Nephron (organoid): ENCODE results near the gene FUBP1.

Experiments
- H3K27ac Mint-ChIP-seq, 3 experiments: 2 replicates each; pipeline ENCODE4 v1.8.0; 2020; ENCODE audit warnings: mixed read lengths in 3 of 3, mild to moderate bottlenecking in 2 of 3, moderate library complexity in 1 of 3
- H3K27me3 Mint-ChIP-seq: 2 replicates; pipeline ENCODE4 v1.8.0; 2021; ENCODE audit warnings: low read depth, mild to moderate bottlenecking, moderate library complexity, mixed read lengths
- H3K36me3 Mint-ChIP-seq: 2 replicates; pipeline ENCODE4 v1.8.0; 2020; ENCODE audit warnings: low read depth, mixed read lengths
- H3K4me1 Mint-ChIP-seq: 2 replicates; pipeline ENCODE4 v1.8.0; 2020; ENCODE audit warnings: mixed read lengths
- H3K4me3 Mint-ChIP-seq, 3 experiments: 2 replicates each; pipeline ENCODE4 v1.8.0; 2020; ENCODE audit warnings: mild to moderate bottlenecking in 3 of 3, mixed read lengths in 3 of 3, moderate library complexity in 2 of 3
- H3K9me3 Mint-ChIP-seq: 2 replicates; pipeline ENCODE4 v1.8.0; 2020; ENCODE audit warnings: mixed read lengths
- CTCF ChIP-seq, 3 experiments: fragments of 200-600 bp; sonication (generic); IDR thresholded peaks; one replicate each; pipeline ENCODE4 v1.5.0; 2021; ENCODE audit warnings: antibody characterized with exemption in 3 of 3; ENCODE audit not compliant: unreplicated experiment in 3 of 3

FUBP1 gene

GRCh38 chr1:77958850-77959249, 20.0 kb downstream of the FUBP1 start:
- Mint-ChIP-seq H3K4me3 (no peak overlapping the region), H3K27me3 (no peaks in the 10 kb centered on the region), H3K4me1 (no peaks in the 10 kb centered on the region), H3K27ac (no peak overlapping the region), H3K9me3 (no peaks in the 10 kb centered on the region), H3K36me3 (peaks cover 83% of the 10 kb centered on the region)
- no peak for TF ChIP-seq CTCF (IDR thresholded peaks at IDR 0.05; ENCODE audit: unreplicated experiment in 3 of 3)

GRCh38 chr1:77958391-77958790, 20.5 kb downstream of the FUBP1 start:
- Mint-ChIP-seq H3K4me1 (no peaks in the 10 kb centered on the region), H3K36me3 (peaks cover 83% of the 10 kb centered on the region), H3K27ac (no peak overlapping the region), H3K9me3 (no peaks in the 10 kb centered on the region), H3K4me3 (no peak overlapping the region), H3K27me3 (no peaks in the 10 kb centered on the region)
- no peak for TF ChIP-seq CTCF (IDR thresholded peaks at IDR 0.05; ENCODE audit: unreplicated experiment in 3 of 3)

GRCh38 chr1:77956464-77956863, 22.4 kb downstream of the FUBP1 start:
- H3K4me1 Mint-ChIP-seq = no peaks in the 10 kb centered on the region
- no peak overlapping the region for H3K4me3 Mint-ChIP-seq
- H3K36me3 Mint-ChIP-seq = peaks cover 82% of the 10 kb centered on the region
- H3K9me3 Mint-ChIP-seq = no peaks in the 10 kb centered on the region
- no peak overlapping the region for H3K27ac Mint-ChIP-seq
- TF ChIP-seq CTCF (IDR thresholded peaks at IDR 0.05; ENCODE audit: unreplicated experiment in 3 of 3) = no peak
- no peaks in the 10 kb centered on the region for H3K27me3 Mint-ChIP-seq

- Mint-ChIP-seq H3K27me3 (no peaks in the 10 kb centered on the region), H3K4me1 (no peaks in the 10 kb centered on the region)
These were observed 23.2 kb downstream of the FUBP1 start for GRCh38 chr1:77955709-77956108.

GRCh38 chr1:77954521-77954920, 24.4 kb downstream of the FUBP1 start:
- Mint-ChIP-seq H3K27me3 (no peaks in the 10 kb centered on the region), H3K4me3 (no peak overlapping the region), H3K4me1 (no peaks in the 10 kb centered on the region), H3K9me3 (no peaks in the 10 kb centered on the region), H3K27ac (no peak overlapping the region), H3K36me3 (peaks cover 67% of the 10 kb centered on the region)
- no peak for TF ChIP-seq CTCF (IDR thresholded peaks at IDR 0.05; ENCODE audit: unreplicated experiment in 3 of 3)

More at GRCh38 chr1:77955709-77956108, 23.2 kb downstream of the FUBP1 start:
- Mint-ChIP-seq H3K9me3 (no peaks in the 10 kb centered on the region), H3K36me3 (peaks cover 79% of the 10 kb centered on the region), H3K4me3 (no peak overlapping the region), H3K27ac (no peak overlapping the region)
- no peak for TF ChIP-seq CTCF (IDR thresholded peaks at IDR 0.05; ENCODE audit: unreplicated experiment in 3 of 3)

- Mint-ChIP-seq H3K27me3 (no peaks in the 10 kb centered on the region), H3K4me1 (no peaks in the 10 kb centered on the region), H3K9me3 (no peaks in the 10 kb centered on the region), H3K27ac (no peak overlapping the region), H3K36me3 (peaks cover 66% of the 10 kb centered on the region), H3K4me3 (no peak overlapping the region)
- TF ChIP-seq CTCF (IDR thresholded peaks at IDR 0.05; ENCODE audit: unreplicated experiment in 3 of 3) = no peak
These were observed 25.0 kb downstream of the FUBP1 start for GRCh38 chr1:77953907-77954306.
